PFSK-1 (cell line): ENCODE data around the gene NXPH1.

Source experiments
- POLR2AphosphoS5 ChIP-seq: IDR thresholded peaks from 2 replicates; pipeline ENCODE4 v1.6.1; 2012; ENCODE audit warnings: low read depth, mild to moderate bottlenecking, control low read depth, low read length, moderate library complexity
- REST ChIP-seq, 2 experiments: IDR thresholded peaks; 2 replicates each; pipeline versions ENCODE4 v1.6.1 to v1.8.0; 2011 to 2012; ENCODE audit warnings: low read depth in 2 of 2, low read length in 2 of 2, control low read depth in 1 of 2, inconsistent platforms in 1 of 2, mild to moderate bottlenecking in 1 of 2, moderate library complexity in 1 of 2; ENCODE audit not compliant: insufficient read depth in 1 of 2
- SIN3A ChIP-seq: IDR thresholded peaks from 2 replicates; pipeline ENCODE4 v1.6.1; 2012; ENCODE audit warnings: mild to moderate bottlenecking, low read length, moderate library complexity, borderline replicate concordance; ENCODE audit not compliant: insufficient read depth
- TAF1 ChIP-seq: IDR thresholded peaks from 2 replicates; pipeline ENCODE4 v1.6.1; 2012; ENCODE audit warnings: low read length, control low read depth, borderline replicate concordance; ENCODE audit not compliant: insufficient read depth

GRCh38 chr7:8742837-8743236, 309.4 kb downstream of the NXPH1 start:
- TF ChIP-seq POLR2AphosphoS5 (no peak), SIN3A (no peak), TAF1 (no peak), REST (IDR thresholded peaks at IDR 0.05; ENCODE audit: insufficient read depth in 1 of 2, low read depth in 2 of 2, low read length in 2 of 2) (no peak)
